Measurements from ENCODE around the gene CACNA1C. TPM values are rescaled to one million over a fixed set of nuclear protein-coding genes. Genes with fewer than 3 reads are reported as not detected.
A peak's percentile ranks its signal among the peaks of the same experiment; 100 is the strongest.

CACNA1C gene
- total RNA-seq, 2 donors from 2014 or later = 4.4 to 10.1 TPM

- intact Hi-C loops (cut with DNase I, micrococcal nuclease) = no loop called here
- DNase-seq (no peak), ATAC-seq (no peak)
These were observed 509.6 kb downstream of the CACNA1C start for GRCh38 chr12:2562400-2562799.

- intact Hi-C loops (cut with DNase I, micrococcal nuclease) = no loop called here
- ATAC-seq = no peak
- no peak for DNase-seq
These were observed 510.9 kb downstream of the CACNA1C start for GRCh38 chr12:2563709-2564108.

GRCh38 chr12:2566161-2566560 lies 513.4 kb downstream of the CACNA1C start:
- DNase-seq (no peak), ATAC-seq (no peak)
- intact Hi-C loops (cut with DNase I, micrococcal nuclease) = no loop called here

GRCh38 chr12:2567711-2568110 lies 514.9 kb downstream of the CACNA1C start:
- ATAC-seq = no peak
- intact Hi-C loops (cut with DNase I, micrococcal nuclease) = no loop called here
- no peak for DNase-seq

GRCh38 chr12:2570562-2570961 lies 517.8 kb downstream of the CACNA1C start:
- DNase-seq (no peak), ATAC-seq (no peak)
- intact Hi-C loops (cut with DNase I, micrococcal nuclease) = loop anchor here in 1 of 2 donors (10.0 kb wide), 1 partner anchor 486 kb away; no protein-coding TSS in a partner anchor

GRCh38 chr12:2574355-2574935 lies 521.7 kb downstream of the CACNA1C start:
- ATAC-seq = no peak
- intact Hi-C loops (cut with DNase I, micrococcal nuclease) = loop anchor here in 1 of 2 donors (10.0 kb wide), 1 partner anchor 490 kb away; no protein-coding TSS in a partner anchor
- no peak for DNase-seq

GRCh38 chr12:2575245-2575644 lies 522.5 kb downstream of the CACNA1C start:
- DNase-seq (no peak), ATAC-seq (no peak)
- intact Hi-C loops (cut with DNase I, micrococcal nuclease) = loop anchor here in 1 of 2 donors (10.0 kb wide), 1 partner anchor 490 kb away; no protein-coding TSS in a partner anchor

GRCh38 chr12:2578211-2578610 lies 525.4 kb downstream of the CACNA1C start:
- ATAC-seq = no peak
- DNase-seq = no peak
- intact Hi-C loops (cut with DNase I, micrococcal nuclease) = loop anchor here in 1 of 2 donors (10.0 kb wide), 1 partner anchor 493 kb away; no protein-coding TSS in a partner anchor

GRCh38 chr12:2578772-2579171 lies 526.0 kb downstream of the CACNA1C start:
- intact Hi-C loops (cut with DNase I, micrococcal nuclease) = loop anchor here in 1 of 2 donors (10.0 kb wide), 1 partner anchor 494 kb away; no protein-coding TSS in a partner anchor
- ATAC-seq (no peak), DNase-seq (no peak)

GRCh38 chr12:2580821-2581220 lies 528.0 kb downstream of the CACNA1C start:
- intact Hi-C loops (cut with DNase I, micrococcal nuclease) = loop anchor here in 1 of 2 donors (5.0 kb wide), 1 partner anchor 544 kb away; no protein-coding TSS in a partner anchor
- DNase-seq (no peak), ATAC-seq (no peak)

GRCh38 chr12:2581293-2582045 lies 528.7 kb downstream of the CACNA1C start:
- DNase-seq (no peak), ATAC-seq (no peak)
- intact Hi-C loops (cut with DNase I, micrococcal nuclease) = loop anchor here in 1 of 2 donors (5.0 kb wide), 1 partner anchor 544 kb away; no protein-coding TSS in a partner anchor

- DNase-seq (no peak), ATAC-seq (no peak)
- intact Hi-C loops (cut with DNase I, micrococcal nuclease) = loop anchor here in 1 of 2 donors (5.0 kb wide), 1 partner anchor 545 kb away; no protein-coding TSS in a partner anchor
These were observed 529.8 kb downstream of the CACNA1C start for GRCh38 chr12:2582631-2583030.

GRCh38 chr12:2583091-2583497 lies 530.3 kb downstream of the CACNA1C start:
- ATAC-seq (peak; percentile 84), DNase-seq (peak; percentile 36 to 84)
- intact Hi-C loops (cut with DNase I, micrococcal nuclease) = loop anchor here in 1 of 2 donors (5.0 kb wide), 1 partner anchor 546 kb away; no protein-coding TSS in a partner anchor

GRCh38 chr12:2583642-2584401 lies 531.0 kb downstream of the CACNA1C start:
- peak; percentile 67 for ATAC-seq
- intact Hi-C loops (cut with DNase I, micrococcal nuclease) = loop anchor here in 1 of 2 donors (5.0 kb wide), 1 partner anchor 547 kb away; no protein-coding TSS in a partner anchor
- no peak for DNase-seq

GRCh38 chr12:2586156-2587038 lies 533.6 kb downstream of the CACNA1C start:
- no peak for DNase-seq
- intact Hi-C loops (cut with DNase I, micrococcal nuclease) = no loop called here
- peak; percentile 72 for ATAC-seq

GRCh38 chr12:2588345-2588744 lies 535.6 kb downstream of the CACNA1C start:
- ATAC-seq (no peak), DNase-seq (no peak)
- intact Hi-C loops (cut with DNase I, micrococcal nuclease) = no loop called here

GRCh38 chr12:2589381-2589780 lies 536.6 kb downstream of the CACNA1C start:
- no peak for ATAC-seq
- DNase-seq = no peak
- intact Hi-C loops (cut with DNase I, micrococcal nuclease) = no loop called here

GRCh38 chr12:2593045-2593444 lies 540.3 kb downstream of the CACNA1C start:
- intact Hi-C loops (cut with DNase I, micrococcal nuclease) = no loop called here
- no peak for ATAC-seq
- DNase-seq = no peak

Measured in left colon (tissue), 2 donors.